NCI-H774 (cell line): ENCODE data around the gene NUDT19.
"Not testable (repeated sequence)": the region's sequence is repeated elsewhere in the genome, so short reads cannot be mapped to it uniquely, and the experiment has no call there.

Source experiments
- DNase-seq: peaks from one replicate; lab custom pipeline; 2025; lab: John Stamatoyannopoulos, UW

The NUDT19 gene

GRCh38 chr19:32691291-32691951 is at the start of gene NUDT19:
Gene NUDT19 (plus strand): TSS chr19:32691821. CDS start chr19:32691961, 140 bp downstream.
- DNase-seq = peak; percentile 78

DNA sequence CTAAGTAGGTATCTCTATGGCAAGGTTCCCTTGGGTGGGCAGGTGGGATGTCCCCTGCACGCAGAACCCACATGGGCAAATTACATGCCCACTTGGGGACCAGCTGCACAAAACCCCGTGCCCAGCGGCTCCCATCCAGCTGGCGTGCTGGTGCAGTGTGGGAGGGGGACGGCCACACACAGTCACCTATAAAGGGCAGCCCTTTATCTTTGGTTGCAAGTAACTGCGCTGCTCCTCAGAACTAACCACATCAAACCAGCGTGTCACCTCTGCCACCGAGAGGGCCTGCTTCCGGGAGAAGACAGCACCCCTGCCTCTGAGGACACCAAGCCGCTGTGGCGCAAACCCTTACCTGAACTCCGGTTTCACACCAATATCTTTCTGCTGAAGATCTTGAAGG is 48.9 kb upstream of the NUDT19 start:
- DNase-seq = no peak

DNA sequence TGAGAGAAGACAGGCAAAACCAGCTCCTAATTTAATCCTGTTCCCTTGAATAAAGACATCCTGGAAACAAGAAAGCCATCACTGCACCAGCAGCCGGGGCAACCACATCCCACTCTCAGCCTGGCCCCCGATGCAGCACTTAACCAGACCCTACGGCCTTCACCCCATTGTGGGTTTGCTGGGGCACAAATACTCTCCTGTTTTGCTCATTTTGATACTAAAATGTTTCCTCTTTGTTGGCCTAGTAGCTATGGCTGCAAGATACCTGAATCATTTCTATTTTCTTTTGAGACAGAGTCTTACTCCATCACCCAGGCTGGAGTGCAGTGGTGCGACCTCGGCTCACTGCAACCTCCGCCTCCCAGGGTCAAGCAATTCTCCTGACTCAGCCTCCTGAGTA is 45.1 kb upstream of the NUDT19 start:
- DNase-seq = no peak

- DNase-seq = no peak
Measured at GRCh38 chr19:32647361-32647760, 44.3 kb upstream of the NUDT19 start.

GRCh38 chr19:32649751-32650150 is 41.9 kb upstream of the NUDT19 start:
- DNase-seq = no peak

DNA sequence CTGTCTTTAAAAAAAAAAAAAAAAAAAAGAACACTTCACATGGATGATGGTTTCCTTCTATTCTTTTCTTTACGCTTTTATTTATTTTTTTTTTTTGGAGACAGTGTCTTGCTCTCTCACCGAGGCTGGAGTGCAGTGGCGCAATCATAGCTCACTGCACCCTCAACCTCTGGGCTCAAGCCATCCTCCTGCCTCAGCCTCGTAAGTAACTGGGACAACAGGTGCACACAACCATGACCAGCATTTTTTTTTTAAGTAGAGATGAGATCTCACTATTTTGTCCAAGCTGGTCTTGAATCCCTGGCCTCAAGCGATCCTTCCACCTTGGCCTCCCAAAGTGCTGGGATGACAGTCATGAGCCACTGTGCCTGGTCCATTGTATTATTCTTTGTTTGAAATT is 41.0 kb upstream of the NUDT19 start:
- DNase-seq = no peak

DNA sequence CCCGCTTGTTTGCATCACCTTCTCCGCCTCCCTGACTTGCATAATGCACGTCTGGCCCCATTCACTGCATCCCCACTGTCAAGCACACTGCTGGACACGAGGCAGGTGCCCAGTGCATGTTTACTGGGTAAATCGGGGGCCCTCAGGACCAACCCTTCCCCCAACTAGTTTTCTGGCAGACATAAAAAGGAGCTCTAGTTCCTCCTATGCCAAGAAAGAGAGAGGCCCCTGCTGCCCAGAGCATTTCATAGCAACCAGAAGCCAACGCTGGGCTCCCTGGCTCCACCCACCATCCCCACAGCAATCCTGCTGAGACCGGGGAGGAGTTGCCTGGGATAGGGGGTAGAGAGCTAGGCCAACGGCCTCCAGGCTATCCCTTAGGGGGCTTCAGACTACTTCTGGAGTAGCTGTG is 39.9 kb upstream of the NUDT19 start:
- DNase-seq = no peak

GRCh38 chr19:32652331-32652730 is 39.3 kb upstream of the NUDT19 start:
- not testable (repeated sequence) for DNase-seq

- no peak for DNase-seq
Measured at GRCh38 chr19:32652894-32653598, 38.6 kb upstream of the NUDT19 start.

DNA sequence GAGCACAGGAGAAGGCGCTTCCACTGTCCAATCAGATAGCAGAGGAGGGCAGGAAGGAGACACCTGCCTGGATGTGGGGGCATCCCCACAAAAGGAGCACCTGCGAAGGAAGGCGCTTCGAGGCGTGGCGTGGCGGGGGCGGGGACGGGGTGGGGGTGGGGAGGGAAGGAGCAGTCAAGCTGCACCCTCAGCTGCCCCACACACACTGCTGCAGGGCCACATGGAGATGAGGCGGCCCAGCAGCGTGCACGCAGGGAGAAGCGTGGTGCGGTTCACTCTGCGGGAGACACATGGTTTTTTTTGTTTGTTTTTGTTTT is 38.1 kb upstream of the NUDT19 start:
- DNase-seq = no peak

GRCh38 chr19:32656379-32656778 is 35.2 kb upstream of the NUDT19 start:
- DNase-seq = not testable (repeated sequence)

DNA sequence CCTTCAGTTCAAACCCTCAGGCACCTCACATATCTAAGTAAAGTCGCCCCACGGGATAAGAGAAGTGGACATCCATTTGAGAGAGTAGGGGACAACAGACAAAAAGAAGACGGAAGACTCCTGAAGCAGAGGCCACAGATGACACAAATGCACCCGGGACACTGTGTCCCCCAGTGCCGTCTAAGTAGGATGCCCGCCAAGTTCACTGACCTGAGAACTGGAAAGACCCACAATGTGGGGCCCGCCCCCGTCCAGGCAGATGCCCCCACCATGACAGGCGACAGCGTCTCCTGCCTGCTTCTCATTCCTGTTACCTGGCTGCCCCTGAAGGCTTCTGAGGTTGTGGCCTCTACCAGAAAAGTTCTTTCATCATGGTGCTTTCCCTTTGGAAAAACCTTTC is 33.5 kb upstream of the NUDT19 start:
- no peak for DNase-seq

- DNase-seq = no peak
Measured at GRCh38 chr19:32658527-32658926, 33.1 kb upstream of the NUDT19 start.

- no peak for DNase-seq
Measured at GRCh38 chr19:32661318-32661717, 30.3 kb upstream of the NUDT19 start.

DNA sequence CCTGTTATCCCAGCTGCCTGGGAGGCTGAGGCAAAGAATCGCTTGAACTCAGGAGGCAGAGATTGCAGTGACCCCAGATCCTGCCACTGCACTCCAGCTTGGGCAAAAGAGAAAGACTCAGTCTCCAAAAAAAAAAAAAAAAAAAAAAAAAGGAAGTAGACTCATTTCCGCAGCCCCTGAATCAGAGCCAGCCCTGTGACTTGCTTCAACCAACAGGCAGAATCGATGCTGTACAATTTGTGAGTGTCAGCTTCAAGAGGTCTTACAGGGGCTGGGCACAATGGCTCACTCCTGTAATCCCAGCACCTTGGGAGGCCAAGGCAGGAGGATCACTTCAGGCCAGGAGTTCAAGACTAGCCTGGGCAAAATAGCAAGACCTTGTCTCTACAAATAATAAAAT is 29.4 kb upstream of the NUDT19 start:
- DNase-seq = no peak

DNA sequence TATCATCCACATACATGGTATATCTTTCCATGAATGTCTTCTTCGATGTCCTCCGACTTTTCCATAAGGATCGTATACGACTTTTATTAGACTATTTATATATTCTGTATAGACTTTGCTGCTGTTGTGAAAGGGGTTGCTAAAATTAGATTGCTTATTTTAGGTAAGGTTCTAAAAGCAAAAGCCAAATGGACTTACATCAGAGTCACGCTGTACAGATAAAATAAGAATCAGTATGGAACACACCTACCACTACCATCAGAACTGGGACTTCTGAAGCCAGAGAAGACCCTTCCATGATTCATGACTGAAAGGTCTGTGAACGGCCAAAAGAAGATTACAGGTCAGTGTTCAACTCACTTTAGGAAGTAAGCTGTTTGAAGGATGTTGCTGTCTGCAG is 25.5 kb upstream of the NUDT19 start:
- no peak for DNase-seq

- no peak for DNase-seq
Measured at GRCh38 chr19:32669310-32669709, 22.3 kb upstream of the NUDT19 start.

GRCh38 chr19:32671883-32672593 is 19.6 kb upstream of the NUDT19 start:
- DNase-seq = no peak

- DNase-seq = no peak
Measured at GRCh38 chr19:32672841-32673240, 18.8 kb upstream of the NUDT19 start.

DNA sequence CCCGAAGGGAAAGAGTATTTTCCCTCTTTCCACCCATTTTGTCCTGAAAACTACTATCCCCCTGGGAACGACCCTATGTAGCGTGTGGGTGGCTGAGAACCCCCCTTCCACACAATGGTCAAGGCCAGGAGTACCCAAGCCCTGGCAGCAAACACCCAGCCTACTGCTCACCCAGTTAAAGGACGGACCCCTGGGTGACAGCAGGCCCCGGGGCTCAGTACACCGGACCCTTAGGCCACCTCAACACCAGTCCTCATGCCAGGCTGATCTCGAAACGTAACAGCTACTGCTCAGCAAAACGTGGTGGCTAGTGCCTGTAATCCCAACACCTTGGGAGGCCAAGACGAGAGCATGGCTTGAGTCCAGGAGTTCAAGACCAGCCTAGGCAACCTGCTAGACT is 18.0 kb upstream of the NUDT19 start:
- DNase-seq = no peak

DNA sequence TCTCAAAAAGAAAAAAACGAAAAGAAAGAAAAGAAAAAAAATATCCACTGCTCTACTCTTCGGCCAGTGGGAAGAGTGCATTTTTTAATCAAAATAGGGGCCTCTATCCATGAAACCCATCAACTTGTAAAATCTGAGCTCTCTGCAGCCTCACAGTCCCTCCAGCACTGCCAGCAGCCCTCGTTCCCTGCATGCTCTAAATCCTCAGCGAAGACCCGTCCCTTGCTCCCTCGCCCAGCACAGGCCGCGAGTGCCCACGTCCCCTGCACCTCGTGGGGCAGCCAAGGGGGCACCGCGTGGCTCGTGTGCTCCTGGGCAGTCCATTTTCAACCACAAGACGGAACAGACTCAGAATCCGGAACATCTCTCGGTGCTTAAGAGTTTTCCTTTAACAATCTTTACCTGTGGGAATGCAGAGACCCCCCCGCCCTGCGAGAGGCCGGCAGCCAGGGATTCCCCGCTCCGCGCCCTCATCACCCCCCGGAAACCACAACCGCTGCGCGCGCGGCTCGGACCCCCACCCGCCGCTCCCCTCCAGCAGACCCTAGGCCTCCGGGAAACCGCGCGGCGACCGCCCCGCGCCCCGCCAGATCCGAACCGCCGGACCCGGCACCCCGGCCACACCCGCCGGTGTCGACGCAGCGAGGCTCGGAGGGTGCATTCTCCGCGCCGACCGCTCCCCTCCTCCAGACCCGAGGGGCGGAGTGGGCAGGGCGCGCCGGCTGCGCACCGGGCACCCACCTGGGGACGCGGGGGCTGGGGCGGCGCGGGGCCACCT is 17.3 kb upstream of the NUDT19 start:
- DNase-seq = no peak

GRCh38 chr19:32674931-32675719 is 16.5 kb upstream of the NUDT19 start, which contains the start of gene ANKRD27:
Gene ANKRD27 (minus strand): TSS chr19:32675180. CDS start chr19:32659015, 16,165 bp downstream.
- peak; percentile 97 for DNase-seq
